HEK293T (cell line): ENCODE results near the gene RAB3A.

ENCODE experiments used
- BHLHE40 ChIP-seq: fragments of 450-650 bp; IDR thresholded peaks from 2 replicates; pipeline ENCODE4 v1.6.1; 2016; ENCODE audit warnings: mild to moderate bottlenecking, moderate library complexity, borderline replicate concordance
- CTBP1 ChIP-seq: fragments of 450-650 bp; IDR thresholded peaks from 2 replicates; pipeline ENCODE4 v1.6.1; 2016; ENCODE audit warnings: borderline replicate concordance
- FOXK2 ChIP-seq: fragments of 450-650 bp; IDR thresholded peaks from 2 replicates; pipeline ENCODE4 v1.6.1; 2016; ENCODE audit warnings: mild to moderate bottlenecking
- FOXM1 ChIP-seq: fragments of 450-650 bp; IDR thresholded peaks from 2 replicates; pipeline ENCODE4 v1.6.1; 2017; ENCODE audit warnings: mild to moderate bottlenecking, borderline replicate concordance
- SP1 ChIP-seq: fragments of 450-650 bp; IDR thresholded peaks from 2 replicates; pipeline ENCODE4 v1.6.1; 2017

- TF ChIP-seq BHLHE40 (no peak), FOXM1 (no peak), CTBP1 (no peak), SP1 (no peak), FOXK2 (no peak)
Measured at GRCh38 chr19:18233224-18233825, 29.5 kb upstream of the RAB3A start.
